ENCODE measurements around the gene PITPNM3.
"Not testable (repeated sequence)": the region's sequence is repeated elsewhere in the genome, so short reads cannot be mapped to it uniquely, and the experiment has no call there.

PITPNM3 gene

DNA sequence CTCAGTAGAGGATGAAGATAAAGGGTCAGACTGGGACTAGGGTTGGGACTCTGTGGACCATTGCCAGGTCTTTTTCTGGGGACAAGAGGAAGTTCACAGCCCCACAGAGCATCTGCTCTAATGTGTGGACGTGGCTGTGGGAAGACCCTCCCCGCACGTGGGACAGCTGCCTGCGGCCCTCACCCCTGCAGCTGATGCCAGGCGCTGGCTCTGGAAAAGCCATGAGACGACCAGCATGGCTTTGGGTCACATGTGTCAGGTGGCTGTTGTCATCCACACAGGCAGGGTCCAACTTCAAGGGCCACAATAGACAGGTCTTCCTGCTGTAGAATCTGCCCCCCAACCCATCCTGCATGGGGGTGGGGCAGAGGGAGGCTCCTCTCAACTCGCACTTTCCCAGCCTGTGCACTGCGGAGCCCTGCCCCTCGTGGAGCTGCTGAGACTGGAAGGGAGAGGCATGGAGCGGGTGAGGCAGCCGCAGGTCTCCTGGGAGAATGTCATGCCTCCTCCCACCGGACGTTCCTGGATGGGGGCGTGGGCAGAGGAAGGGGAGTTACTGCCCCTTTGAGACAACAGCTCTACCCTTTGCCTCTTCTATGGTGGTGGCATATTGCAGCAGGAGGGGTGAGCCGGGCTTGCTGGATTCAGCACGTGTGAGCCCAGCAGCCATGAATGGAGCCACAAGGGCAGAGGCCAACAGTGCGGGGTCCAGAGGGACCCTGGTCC, 58.7 kb downstream of the PITPNM3 start:
- DNase-seq, result no peak

- DNase-seq, result no peak
Observed at GRCh38 chr17:6496640-6497441, 59.5 kb downstream of the PITPNM3 start.

DNA sequence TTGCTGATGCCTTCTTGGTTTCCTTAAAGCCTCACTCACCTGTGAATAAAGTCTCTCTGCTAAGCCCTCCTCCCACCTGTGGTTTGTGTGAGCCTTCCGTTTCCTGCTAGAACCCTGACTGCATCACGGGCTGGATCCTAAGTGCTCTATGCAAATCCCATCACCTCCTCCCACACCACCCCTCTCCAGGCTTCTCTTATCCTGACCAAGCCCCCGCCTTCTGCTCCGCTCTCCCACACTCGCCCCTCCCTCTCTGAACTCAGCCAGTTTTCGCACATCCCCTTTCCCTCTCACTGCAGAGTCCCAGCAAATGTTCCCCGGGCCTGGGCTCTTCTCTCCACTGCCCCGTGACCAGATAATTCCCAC, 60.3 kb downstream of the PITPNM3 start:
- DNase-seq, result no peak

DNA sequence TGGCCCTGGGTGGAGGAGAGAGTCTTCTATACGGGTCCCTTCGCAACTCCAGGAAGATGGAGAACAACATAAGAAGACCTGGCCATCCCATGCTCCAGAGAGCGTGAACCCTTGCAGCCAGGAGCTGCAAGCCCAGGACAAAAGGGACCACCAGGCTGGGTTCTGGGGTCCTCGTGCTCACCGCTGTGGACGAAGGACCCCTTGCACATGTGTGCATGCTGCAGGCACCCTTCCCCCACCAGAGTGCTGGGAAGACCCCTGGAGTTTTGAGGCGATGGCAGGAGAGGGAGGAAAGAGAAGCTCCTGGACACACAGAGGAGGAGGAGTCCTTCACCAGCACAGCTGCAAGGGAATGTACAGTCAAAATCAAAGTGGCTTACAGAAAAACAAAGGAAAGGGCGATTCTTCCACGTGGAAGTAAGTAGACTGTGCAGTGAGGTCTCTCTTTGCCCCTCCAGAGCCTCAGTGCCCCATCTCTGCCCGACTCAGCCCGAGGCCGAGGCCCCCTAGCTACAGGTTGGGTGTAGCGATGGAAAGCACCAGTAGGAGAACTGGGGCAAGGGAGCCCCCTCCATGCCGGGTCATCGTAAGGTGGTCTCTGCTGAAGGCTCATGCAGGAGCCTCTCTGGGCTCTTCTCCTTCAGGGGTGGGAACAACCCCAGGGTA, 60.8 kb downstream of the PITPNM3 start:
- no peak for DNase-seq

GRCh38 chr17:6494239-6494941, 62.0 kb downstream of the PITPNM3 start:
- DNase-seq, result no peak

- no peak for DNase-seq
Observed at GRCh38 chr17:6492892-6493674, 63.3 kb downstream of the PITPNM3 start.

GRCh38 chr17:6491071-6491700, 65.2 kb downstream of the PITPNM3 start:
- no peak for DNase-seq

GRCh38 chr17:6489016-6489550, 67.3 kb downstream of the PITPNM3 start:
- no peak for DNase-seq

DNA sequence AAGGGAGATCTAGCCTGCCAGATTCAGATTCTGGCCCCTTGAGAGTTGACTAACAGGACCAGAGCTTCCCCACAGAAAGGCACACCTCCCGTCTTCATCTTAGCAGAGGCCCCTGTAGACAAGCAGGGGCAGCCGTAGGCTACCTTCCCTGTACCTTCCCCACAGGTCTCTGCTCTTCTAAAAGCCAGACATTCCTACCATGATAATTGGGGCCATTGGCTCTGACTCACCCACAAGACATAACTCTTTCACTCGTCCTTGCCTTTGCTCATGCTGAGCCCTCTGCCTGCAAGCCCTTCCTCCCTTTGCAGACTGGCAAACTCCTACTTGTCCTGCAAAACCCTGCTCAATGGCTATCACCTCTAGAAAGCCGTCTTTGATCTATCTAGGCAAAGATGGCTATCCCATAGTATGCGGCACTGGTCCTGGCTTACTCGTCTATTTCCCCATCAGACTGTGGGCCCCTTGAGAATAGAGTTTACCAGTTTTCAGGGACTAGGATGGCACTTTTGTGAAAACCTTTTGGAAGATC, 68.3 kb downstream of the PITPNM3 start:
- DNase-seq, result no peak

GRCh38 chr17:6487251-6488007, 68.9 kb downstream of the PITPNM3 start:
- DNase-seq, result no peak

DNA sequence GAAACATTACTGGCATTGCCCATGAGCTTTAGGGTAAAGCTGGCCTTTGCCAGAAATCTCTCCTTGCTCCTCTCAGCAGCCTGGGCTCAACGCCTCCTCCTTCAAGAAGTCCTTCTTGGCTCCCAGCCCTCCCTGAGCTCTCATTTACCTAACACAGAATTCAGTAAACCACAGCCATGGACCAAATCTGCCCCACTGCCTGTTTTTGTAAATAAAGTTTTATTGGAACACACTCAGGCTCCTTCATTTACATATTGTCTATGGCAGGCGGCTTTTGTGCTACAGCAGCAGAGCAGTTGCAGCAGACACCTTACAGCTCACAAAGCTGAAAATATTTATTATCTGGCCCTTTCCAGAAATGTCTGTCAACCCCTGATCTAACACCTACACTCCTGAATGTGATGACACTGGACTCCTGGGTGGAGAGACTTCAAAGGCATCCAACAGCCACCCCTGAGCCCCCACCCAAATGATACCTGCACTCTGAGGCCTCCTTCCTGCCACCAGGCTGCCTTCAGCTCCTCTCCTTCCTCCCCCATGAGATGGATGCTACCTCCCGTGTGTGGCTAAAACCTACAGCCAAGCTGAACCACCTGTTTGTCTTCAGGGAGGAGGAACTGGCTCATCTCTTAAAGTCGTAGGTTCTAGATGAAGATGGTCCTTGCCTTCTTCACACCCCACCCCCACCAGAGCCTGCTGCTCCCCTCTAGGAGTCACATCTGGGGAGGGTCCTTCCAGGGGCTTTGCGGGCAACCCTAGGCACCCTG, 70.5 kb downstream of the PITPNM3 start:
- DNase-seq, result no peak

- DNase-seq, result no peak
Observed at GRCh38 chr17:6483507-6483906, 72.8 kb downstream of the PITPNM3 start.

- DNase-seq, result not testable (repeated sequence)
Observed at GRCh38 chr17:6482796-6483195, 73.6 kb downstream of the PITPNM3 start.

DNA sequence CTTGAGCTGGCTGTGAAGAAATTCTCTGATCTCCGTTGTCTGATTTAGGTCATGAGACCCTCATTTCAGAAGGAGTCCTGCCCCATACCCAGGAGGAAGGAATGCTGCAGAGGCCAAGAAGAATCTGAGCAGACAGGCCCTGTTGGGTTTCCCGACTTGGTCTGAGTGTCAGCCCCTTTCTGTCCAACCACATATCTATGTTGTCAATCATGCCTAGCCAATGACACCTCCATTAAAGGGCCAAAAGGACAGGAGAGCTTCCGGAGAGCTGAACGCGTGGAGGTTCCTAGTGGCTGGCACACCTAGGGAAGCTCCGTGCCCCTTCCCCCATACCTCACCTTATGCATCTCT, 74.3 kb downstream of the PITPNM3 start:
- DNase-seq, result no peak

DNA sequence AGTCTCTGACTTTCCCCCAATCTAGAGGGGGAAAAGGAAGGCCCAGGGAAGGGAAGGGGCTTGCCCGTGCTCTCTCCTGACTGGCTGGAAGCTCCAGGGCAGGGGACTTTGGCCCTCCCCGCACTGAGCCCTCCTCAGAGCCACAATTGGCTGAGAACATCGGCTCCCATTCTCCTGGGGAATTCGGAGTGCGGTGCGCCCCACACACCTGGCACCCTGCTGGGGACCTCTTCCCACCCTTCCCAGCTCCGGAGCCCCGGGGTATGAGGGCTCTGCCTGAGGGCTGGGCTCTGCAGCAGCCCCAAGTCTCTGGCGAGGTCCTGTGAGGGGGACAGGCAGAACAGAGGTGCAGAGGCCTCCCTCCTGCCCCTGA, 76.1 kb downstream of the PITPNM3 start:
- no peak for DNase-seq

- no peak for DNase-seq
Observed at GRCh38 chr17:6479622-6480302, 76.6 kb downstream of the PITPNM3 start.

DNA sequence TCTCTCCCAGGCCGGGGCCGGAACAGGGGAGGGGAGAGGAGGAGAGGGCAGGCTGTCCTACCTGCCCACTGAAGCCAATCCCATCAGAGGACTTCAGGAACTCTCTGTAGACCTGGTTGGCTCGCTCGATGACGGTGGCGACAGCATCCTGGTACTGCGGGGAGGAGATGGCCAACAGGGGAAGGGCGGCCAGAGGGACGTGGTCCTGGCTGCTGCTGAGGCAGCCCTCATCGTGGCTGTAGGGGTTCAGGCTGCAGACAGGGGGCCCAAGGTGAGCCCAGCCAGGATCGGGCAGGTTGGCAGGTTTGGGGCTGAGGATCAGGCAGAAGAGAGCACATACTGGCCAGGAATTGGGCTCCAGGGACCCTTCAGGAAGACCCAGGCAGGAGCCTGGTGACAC, 77.9 kb downstream of the PITPNM3 start:
- no peak for DNase-seq

- DNase-seq, result no peak
Observed at GRCh38 chr17:6477831-6478383, 78.4 kb downstream of the PITPNM3 start.

DNA sequence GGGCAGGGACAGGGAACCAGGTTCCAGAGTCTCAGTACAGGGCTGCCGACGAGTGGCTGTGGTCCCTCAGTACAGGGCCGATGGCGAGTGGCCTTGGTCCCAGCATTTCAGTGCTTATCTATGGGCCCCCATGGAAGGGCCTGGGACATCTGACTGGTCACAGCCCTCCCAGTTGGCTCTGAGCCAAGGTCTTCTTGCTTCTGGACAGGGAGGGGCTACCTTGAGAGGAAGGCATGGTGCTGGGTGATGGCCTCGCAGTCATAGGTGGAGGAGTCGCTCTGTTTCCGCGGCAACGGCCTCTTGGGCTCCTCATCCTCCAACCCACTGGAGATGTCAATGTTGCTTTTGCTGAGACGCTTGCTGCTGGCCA, 79.6 kb downstream of the PITPNM3 start:
- DNase-seq, result no peak

Data from NCI-H1092 treated with DMSO at 0.1 percent for 48 hours (cell line).